NCI-H1436 (cell line): ENCODE data around the gene PACSIN3.
"Not testable (repeated sequence)": the region's sequence is repeated elsewhere in the genome, so short reads cannot be mapped to it uniquely, and the experiment has no call there.

ENCODE experiments used
- DNase-seq: peaks from one replicate; lab custom pipeline; 2025; lab: John Stamatoyannopoulos, UW

Gene PACSIN3

DNA sequence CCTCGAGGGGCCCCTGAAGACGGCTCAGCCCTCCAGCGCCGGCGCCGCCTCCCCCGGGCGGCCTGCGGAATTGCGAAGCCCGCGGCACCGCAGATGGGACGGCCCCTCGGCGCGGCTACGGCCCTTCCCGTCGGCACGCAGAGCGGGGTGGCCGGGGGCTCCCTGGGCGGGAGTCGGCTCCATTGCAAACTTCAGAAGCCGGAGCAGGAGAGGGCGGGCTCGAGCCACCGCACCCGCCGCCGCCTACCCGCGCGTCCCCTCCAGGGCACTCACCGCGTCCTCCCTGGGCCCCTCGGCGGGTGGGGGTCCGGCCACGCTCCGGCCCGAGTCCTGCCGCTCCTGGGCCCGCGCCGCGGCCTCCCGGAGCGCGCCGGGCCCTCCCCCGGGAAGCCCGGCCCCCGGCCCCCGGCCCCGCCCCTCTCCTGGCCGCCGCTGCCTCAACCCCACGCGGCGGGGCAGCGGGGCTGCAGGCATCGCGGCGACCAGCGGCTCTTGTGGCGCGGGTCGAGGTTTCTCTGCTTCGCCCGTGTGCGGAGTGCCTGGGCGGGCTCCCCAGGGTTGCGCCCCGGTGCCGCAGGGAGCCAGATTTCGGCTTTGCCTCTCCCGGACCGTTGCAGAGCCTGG is at the start of gene PACSIN3:
Gene PACSIN3 (minus strand): TSS at position 359 of the 624 bp plus-strand sequence. CDS start 3,707 bp downstream, outside the sequence.
- peak; percentile 9 for DNase-seq

DNA sequence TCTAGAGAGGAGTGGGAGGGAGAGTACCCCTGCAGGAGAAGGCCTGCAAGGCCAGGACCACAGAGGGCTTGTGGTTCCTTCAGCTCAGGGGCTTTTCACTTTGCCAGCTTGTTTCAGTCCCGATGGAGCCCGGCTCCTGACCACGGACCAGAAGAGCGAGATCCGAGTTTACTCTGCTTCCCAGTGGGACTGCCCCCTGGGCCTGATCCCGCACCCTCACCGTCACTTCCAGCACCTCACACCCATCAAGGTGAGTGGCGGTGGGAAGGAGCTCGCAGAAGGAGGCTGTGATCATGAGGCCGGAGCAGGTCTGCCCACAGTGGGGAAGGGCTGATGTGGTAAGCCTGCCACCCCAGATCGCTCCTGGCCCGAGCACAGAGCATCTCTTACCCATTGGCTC is 48.9 kb upstream of the PACSIN3 start:
- no peak for DNase-seq

DNA sequence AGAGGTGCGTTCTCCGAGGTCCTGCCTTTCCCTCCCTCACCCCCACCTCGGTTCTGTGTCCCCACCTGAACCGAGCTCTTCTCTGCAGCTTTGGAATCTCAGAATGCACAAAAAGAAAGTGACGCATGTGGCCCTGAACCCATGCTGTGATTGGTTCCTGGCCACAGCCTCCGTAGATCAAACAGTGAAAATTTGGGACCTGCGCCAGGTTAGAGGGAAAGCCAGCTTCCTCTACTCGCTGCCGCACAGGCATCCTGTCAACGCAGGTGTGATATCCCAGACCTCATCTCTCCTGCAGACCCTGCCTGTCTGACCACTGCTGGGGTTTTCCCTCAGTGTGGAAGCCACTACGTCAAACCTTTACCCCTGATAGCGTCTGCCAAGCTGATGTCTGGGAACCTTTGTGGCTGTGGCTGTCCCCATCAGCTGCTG is 48.5 kb upstream of the PACSIN3 start:
- no peak for DNase-seq

DNA sequence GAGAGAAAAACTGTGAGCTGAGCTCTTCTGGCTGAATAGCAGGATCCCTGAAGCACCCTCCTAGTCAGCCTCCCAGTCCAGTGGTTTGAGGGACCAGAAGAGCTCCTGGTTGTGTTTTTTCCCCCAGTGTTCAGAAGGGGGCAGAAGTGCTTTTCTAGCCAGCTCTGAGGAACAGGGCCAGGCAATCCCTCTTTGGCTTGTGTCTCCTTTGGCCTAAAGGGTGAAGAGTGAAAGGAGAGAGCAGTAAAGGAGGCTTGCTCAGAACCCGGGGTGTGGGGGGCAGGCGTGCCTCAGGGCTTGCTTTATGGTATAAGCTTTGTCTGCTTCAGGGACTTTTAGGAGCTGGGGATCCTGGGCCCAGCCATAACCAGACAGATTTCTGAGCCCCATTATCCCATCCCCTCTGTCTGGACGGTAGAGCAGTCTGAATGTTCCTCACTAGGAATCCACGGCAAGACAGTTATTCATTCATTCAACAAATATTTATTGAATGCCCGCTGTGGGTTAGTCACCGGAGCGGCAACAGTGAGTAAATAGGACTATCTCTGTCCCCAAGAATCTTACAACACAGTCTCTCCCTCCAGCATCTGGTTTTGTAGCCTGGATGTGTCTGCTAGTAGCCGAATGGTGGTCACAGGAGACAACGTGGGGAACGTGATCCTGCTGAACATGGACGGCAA is 47.9 kb upstream of the PACSIN3 start:
- no peak for DNase-seq

DNA sequence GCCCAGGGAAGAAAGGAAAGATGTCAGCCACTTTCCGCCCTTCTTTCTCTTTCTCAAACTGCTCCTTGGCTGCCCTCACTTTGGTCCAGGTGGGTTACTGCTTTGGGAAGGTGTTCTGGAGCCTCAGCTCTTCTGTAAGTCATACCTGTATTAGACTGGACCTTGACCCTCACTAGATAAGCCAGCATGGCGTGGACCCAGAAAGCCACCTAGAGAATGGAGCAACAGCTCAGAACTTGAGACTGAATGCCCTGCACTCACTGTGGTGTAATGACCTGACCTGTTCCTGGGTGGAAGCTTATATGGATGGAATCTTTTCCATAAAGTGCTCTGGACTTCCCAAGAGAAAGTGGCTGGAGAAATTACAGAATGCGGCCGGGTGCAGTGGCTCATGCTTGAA is 46.8 kb upstream of the PACSIN3 start:
- no peak for DNase-seq

DNA sequence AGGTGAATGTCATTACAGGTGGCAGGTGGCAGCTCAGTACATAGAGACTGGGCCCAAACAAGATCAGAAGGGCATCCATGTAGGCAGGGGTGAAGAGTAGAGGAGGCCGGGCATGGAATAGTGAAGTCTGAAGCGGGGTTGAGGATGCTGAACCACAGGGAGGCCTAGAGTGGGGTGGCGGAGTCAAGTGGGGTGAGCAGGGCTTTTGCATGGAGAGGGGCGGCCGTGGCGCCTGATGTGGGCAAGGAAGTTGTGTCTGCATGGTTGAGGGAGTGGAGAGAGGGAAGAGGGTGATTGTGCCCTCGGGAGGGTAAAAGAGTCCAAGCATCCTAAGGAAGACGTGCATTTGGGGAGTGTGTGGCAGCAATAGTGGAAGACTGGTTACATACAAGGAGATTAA is 42.9 kb upstream of the PACSIN3 start:
- no peak for DNase-seq

DNA sequence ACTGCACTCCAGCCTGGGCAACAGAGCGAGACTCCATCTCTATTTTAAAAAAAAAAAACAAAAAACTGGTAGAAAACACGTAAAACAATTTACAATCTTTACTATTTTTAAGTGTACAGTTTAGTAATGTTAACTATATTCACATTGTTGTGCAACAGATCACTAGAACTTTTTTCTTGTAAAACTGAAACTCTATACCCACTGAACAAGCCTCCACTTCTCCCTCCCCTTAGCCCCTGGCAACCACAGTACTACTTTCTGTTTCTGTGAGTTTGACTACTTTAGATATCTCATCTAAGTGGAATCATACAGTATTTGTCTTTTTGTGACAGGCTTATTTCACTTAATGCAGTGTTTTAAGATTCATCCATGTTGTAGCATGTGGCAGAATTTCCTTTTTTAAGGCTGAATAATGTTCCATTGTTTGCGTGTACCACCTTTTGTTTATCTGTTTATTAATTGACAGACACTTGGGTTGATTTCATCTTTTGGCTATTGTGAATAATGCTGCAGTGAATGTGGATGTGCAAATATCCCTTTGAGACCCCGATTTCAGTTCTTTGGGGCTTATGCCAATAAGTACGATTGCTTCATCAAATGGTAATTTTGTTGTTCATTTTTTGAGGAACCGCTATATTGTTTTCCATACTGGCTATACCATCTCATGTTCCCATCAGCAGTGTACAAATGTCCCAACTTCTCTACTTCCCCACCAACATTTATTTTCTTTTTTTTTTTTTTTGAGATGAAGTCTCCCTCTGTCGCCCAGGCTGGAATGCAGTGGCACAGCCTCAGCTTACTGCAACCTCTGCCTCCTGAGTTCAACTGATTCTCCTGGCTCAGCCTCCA is 39.5 kb upstream of the PACSIN3 start:
- DNase-seq, result no peak

DNA sequence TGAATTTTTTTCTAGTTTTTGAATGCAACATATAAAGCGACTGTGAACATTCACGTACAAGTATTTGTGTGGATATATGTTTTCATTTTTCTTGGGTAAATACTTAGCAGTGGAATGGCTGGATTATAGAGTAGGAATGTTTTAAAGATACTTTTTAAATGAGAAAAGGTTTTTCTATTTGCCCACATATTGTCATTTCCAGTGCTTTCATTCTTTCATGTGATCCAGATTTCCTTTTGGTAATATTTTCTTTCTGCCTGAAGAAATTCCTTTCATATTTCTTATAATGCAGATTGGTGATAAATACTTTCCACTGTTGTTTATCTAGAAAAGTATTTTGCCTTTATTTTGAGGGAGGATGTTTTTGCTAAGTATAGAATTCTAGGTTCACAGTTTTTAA is 36.5 kb upstream of the PACSIN3 start:
- DNase-seq, result no peak

DNA sequence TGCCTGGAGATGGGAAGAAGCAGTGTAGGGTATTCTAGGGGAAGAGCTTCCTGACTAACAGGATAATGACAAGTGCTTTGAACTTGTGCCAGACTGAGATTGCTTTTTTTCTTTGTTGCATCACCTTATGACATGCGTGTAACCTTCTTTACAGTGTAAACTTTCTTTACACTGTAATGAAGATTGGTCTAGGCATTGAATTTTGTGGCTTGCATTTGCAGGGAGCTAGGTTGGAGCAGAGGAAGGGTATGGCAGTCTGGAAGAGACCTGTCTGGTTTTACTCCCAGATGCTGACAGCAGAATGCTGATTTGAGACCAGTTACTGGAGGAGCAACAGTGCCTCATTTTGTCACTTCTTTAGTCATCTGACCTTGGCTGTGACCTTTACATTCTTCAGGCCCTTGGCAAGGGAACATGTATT is 34.2 kb upstream of the PACSIN3 start:
- DNase-seq, result no peak

DNA sequence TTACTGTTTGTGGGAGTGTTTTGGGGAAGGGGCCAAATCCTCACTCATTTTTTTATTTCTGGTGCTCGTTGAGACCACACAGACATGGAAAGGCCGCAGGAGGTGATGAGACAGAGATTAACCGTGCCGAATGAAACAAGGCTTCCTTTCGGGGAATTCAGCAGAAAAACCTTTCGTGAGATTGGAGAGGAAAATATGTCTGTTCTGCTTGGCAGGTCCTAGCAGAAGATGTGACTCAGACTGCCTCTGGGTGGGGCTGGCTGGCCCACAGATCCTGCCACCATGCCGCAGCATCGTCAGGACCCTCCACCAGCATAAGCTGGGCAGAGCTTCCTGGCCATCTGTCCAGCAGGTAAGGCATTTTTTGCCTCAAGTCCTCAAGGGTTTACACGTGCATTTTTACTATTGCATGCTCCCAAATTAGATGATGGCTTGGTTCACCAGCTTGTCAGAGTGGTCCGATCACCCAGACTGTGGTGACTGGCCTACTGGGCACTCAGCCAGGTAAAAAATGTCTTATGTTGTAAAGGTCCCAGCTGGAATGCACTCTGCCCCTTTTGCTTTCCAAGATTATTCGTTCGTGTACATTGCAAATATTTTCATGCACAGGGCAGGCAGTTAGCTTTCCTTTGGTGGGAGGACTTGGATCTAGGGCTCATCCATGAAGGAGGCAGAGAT is 30.0 kb upstream of the PACSIN3 start:
- DNase-seq, result no peak

DNA sequence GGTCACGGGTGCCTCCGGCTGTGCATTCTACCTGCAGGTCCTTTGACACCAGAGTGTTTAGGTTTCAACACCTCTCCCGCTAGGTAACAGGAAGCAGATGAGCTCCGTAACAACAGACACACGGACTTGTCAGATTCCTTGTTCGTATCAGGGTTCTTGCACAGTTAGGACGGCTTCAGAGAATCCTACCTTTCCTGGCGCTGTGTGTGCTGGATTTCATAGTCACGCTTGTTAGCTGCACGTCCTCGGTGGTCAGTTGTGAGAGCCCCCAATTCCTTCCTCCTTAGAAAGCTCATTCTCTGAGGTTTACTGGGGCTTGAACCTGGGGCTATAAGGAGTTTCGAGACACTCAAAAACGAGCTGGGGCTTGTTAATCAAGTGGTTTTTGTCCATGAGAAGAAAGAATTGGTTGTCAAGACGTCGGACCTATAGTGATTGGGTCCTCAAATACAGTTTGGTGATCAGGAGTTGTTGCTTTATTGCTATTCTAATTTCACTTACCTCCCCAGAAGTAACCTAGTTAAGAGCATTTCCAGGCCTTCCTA is 29.2 kb upstream of the PACSIN3 start:
- DNase-seq, result no peak

DNA sequence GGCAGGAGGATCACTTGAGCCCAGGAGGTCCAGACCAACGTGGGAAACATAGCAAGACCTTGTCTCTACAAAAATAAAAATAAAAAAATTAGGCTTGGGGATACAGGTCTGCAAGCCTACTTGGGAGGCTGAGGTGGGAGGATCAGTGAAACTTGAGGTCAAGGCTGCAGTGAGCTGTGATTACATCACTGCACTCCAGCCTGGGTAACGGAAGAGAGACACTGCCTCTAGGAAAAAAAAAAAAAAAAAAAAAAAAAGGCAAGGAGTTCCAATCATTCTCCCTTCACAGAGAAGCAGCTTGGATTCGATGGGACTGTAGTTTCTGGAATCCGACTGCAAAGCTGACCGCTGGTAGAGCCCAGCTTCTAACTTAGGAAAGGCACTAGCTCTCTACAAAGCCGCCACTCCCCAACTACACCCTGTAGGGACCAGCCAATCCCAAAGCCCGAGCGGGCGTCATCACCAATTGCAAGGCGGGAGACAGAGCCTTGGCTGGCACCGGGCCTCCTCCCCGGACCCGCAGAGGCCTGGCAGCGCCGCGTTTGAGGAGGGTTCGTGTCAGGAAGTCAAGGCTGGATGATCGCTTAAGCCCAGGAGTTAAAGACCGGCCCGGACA is 27.8 kb upstream of the PACSIN3 start:
- DNase-seq, result peak; percentile 87

DNA sequence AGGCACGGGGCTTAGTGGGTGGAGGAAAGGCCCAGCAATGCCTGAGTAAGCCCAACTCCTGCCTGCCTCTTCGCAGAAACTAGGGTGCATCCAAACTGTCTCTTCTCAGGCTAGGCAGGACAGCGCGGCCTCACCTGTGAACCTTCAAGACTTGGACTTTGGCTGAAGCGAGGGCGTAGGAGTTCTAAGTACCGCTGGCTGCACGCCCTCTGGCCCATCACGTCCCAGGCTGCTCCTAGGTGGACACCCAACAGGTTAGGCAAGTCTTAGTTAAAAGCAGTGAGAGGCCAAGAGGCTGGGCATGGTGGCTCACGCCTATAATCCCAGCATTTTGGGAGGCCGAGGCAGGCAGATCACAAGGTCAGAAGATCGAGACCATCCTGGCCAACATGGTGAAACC is 26.7 kb upstream of the PACSIN3 start:
- no peak for DNase-seq

DNA sequence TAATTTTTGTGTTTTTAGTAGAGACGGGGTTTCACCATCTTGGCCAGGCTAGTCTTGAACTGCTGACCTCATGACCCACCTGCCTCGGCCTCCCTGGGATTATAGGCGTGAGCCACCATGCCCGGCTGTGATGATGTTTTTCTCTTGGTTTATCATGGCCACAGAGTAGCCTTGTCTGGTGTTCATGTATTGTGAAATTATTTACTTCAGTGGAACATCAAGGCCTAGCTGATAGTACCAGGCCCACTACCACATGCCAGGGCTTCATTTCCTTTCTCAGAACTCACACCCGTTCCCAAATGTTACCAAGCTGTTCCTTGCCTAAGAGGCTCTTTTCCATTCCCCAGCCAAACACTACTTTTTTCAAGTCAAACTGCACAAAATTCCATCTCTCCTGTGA is 22.4 kb upstream of the PACSIN3 start:
- no peak for DNase-seq

DNA sequence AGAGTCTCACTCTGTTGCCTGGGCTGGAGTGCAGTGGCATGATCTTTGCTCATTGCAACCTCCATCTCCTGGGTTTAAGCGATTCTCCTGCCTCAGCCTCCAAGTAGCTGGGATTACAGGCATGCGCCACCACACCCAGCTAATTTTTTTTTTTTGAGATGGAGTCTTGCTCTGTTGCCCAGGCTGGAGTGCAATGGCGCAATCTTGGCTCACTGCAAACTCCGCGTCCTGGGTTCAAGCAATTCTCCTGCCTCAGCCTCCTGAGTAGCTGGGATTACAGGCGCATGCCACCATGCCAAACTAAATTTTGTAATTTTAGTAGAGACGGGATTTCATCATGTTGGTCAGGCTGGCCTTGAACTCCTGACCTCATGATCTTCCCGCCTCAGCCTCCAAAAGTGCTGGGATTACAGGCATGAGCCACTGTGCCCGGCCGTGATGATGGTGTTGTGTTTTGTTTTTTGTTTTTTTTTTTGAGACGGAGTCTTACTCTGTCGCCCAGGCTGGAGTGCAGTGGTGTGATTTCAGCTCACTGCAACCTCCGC is 21.8 kb upstream of the PACSIN3 start:
- DNase-seq, result not testable (repeated sequence)

DNA sequence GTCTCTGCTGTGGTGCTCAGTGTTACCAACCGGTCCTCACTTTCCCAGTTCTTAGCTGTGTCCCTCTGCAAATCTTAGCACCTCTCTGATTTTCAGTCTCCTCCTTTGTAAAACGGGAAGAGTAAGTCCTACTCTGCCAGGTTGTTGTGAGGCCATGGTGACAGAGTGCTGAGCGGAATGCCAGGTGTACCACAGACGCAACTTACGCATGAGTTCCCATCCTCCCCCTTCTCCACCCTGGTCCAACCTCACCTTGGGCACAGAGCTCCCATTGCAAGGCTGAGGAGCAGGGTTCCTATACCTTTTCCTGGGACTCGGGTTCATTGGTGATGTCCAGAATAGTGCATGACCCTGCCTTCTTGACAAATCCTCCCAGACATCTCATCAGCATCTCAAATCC is 21.2 kb upstream of the PACSIN3 start:
- no peak for DNase-seq

DNA sequence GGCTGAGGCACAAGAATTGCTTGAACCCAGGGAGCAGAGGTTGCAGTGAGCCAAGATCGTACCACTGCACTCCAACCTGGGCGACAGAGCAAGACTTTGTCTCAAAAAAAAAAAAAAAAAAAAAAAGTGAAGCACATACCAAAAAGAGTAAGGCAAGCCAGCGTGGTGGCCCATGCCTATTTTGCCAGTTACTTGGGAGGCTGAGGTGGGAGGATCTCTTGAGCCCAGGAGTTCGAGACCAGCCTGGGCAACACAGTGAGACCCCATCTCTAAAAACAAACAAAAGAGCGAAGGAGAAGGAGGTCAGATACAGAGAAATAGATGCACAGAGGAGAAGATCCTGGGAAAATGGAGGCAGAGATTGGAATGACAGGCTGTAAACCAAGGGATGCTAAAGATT is 20.3 kb upstream of the PACSIN3 start:
- DNase-seq, result not testable (repeated sequence)

DNA sequence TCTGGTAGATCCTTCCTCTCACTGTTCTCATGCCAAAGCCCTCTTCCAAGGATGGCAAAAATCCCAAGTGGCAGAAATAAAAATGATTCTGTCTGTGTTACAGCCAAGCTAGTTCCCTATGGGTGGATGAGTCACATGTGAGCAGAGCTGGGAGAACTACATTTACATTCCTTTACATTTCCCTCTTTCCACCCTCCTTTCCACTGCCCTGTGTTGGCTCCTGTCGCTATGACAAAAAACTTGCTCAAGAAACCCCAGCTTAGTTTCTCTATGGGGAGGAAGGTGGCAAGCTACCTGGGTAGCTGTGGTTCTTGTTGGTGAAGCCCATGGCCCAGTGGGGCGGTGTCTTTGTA is 18.4 kb upstream of the PACSIN3 start:
- no peak for DNase-seq

DNA sequence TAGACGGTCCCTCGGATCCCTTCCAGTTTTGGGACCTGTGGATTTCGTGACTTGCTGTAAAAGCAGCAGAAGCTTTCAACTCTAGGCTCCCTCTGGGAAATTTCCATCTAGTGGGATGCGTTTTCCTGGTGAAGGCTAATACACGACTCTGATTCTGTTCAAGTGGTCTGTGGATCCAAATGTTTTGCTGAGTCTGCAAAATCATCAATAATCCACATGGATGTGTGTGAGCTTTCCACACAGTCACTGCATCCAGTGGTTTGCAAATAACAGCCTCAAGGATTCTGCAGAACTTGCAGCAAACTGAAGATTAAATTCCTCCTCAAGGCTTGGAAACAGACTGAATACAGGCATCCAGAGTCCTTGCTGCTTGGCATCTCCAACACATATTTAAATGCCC is 16.3 kb upstream of the PACSIN3 start:
- DNase-seq, result no peak

DNA sequence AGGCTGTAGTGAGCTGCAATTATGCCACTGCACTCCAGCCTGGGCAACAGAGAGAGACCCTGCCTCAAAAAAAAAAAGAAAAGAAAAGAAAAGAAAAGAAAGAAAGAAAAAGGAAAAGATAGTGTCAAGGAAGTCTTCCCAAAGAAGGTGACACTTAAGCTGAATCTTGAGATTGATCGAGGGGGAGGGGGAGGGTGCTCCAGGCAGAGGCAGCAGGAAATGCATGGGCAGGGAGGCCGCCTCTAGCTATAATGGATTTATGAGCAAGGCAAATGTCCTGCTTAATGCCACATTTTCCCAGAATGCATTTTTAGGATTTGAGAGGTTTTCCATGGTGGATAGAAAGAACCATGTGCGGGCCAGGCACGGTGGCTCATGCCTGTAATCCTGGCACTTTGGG is 14.8 kb upstream of the PACSIN3 start:
- no peak for DNase-seq

DNA sequence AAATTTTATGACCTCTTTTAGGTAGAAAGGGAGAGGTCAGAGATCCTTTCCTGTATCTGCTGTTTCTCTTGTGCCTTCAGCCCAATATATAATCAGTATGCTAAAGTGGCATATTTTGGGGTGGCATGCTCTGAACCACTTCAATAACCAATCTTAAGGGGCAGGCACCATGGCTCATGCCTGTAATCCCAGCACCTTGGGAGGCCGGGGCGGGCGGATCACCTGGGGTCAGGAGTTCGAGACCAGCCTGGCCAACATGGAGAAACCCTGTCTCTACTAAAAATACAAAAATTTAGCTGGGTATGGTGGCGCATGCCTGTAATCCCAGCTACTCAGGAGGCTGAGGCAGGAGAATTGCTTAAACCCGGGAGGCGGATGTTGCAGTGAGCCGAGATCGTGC is 11.9 kb upstream of the PACSIN3 start:
- DNase-seq, result not testable (repeated sequence)
